Measurements from ENCODE around the gene TMEM209.

TMEM209 gene

GRCh38 chr7:130134106-130134636 lies 71.0 kb downstream of the TMEM209 start:
- peaks cover 22% of the 10 kb centered on the region for H3K36me3 ChIP-seq (ENCODE audit: low read depth)
- no peaks in the 10 kb centered on the region for H3K9me3 ChIP-seq (ENCODE audit: severe bottlenecking)
- no peaks in the 10 kb centered on the region for H3K4me1 ChIP-seq (ENCODE audit: insufficient read depth, poor library complexity, severe bottlenecking)
- DNase-seq (ENCODE audit: low spot score), result no peak
- H3K4me3 ChIP-seq (ENCODE audit: severe bottlenecking), result no peak overlapping the region
- ATAC-seq (ENCODE audit: low read depth), result no peak
- no peaks in the 10 kb centered on the region for H3K27me3 ChIP-seq (ENCODE audit: insufficient read depth, poor library complexity, severe bottlenecking)
- H3K27ac ChIP-seq (ENCODE audit: poor library complexity, severe bottlenecking), result no peak overlapping the region
- no peak for TF ChIP-seq CTCF (IDR thresholded peaks at IDR 0.05; ENCODE audit: poor library complexity, severe bottlenecking)

DNA sequence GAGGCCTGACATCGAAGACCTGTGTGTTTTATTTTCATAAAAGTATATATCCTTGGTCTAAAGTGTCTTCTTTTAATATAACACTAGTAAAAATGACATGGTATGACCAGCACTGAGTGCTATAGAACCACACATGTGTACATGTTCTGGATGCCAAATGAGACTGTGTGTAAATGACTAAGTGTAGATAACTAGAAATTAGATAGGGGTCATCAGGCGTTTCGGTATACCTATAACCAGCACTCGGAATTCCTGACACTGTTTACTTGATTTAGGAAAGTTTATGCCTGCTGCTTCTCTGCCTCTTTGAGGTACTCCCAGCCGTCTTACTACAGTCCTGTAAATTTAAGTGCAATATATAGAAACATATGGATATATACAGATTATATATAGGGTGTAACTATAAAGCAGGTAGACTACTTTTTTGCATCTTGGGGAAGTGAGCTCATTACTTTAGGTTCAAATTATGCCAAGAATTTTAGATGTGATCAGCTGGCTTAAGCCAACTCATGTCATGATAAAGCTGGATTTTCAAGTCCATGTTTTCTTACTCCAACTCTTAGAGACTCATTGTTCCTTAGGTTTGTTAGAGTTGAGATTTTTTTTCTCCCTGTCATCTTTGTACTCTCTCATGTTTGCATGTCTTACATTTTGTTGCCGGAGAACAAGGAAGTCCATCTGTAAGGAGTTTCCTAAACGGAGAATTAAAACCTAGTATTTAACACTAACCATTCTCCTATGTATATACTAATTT lies 72.0 kb downstream of the TMEM209 start:
- H3K27ac ChIP-seq (ENCODE audit: poor library complexity, severe bottlenecking), result no peak overlapping the region
- no peak for TF ChIP-seq CTCF (IDR thresholded peaks at IDR 0.05; ENCODE audit: poor library complexity, severe bottlenecking)
- no peaks in the 10 kb centered on the region for H3K9me3 ChIP-seq (ENCODE audit: severe bottlenecking)
- H3K27me3 ChIP-seq (ENCODE audit: insufficient read depth, poor library complexity, severe bottlenecking), result no peaks in the 10 kb centered on the region
- ATAC-seq (ENCODE audit: low read depth) (no peak), DNase-seq (ENCODE audit: low spot score) (no peak)
- peaks cover 27% of the 10 kb centered on the region for H3K36me3 ChIP-seq (ENCODE audit: low read depth)
- no peak overlapping the region for H3K4me3 ChIP-seq (ENCODE audit: severe bottlenecking)
- no peaks in the 10 kb centered on the region for H3K4me1 ChIP-seq (ENCODE audit: insufficient read depth, poor library complexity, severe bottlenecking)

GRCh38 chr7:130131964-130132875 lies 73.0 kb downstream of the TMEM209 start:
- Histone ChIP-seq H3K27ac (ENCODE audit: poor library complexity, severe bottlenecking) (no peak overlapping the region), H3K4me3 (ENCODE audit: severe bottlenecking) (no peak overlapping the region), H3K4me1 (ENCODE audit: insufficient read depth, poor library complexity, severe bottlenecking) (no peaks in the 10 kb centered on the region), H3K27me3 (ENCODE audit: insufficient read depth, poor library complexity, severe bottlenecking) (no peaks in the 10 kb centered on the region), H3K36me3 (ENCODE audit: low read depth) (peaks cover 34% of the 10 kb centered on the region), H3K9me3 (ENCODE audit: severe bottlenecking) (no peaks in the 10 kb centered on the region)
- no peak for ATAC-seq (ENCODE audit: low read depth)
- TF ChIP-seq CTCF (IDR thresholded peaks at IDR 0.05; ENCODE audit: poor library complexity, severe bottlenecking), result no peak
- DNase-seq (ENCODE audit: low spot score), result no peak

GRCh38 chr7:130131191-130131834 lies 73.9 kb downstream of the TMEM209 start:
- Histone ChIP-seq H3K4me3 (ENCODE audit: severe bottlenecking) (no peak overlapping the region), H3K36me3 (ENCODE audit: low read depth) (peaks cover 39% of the 10 kb centered on the region), H3K27me3 (ENCODE audit: insufficient read depth, poor library complexity, severe bottlenecking) (no peaks in the 10 kb centered on the region), H3K4me1 (ENCODE audit: insufficient read depth, poor library complexity, severe bottlenecking) (no peaks in the 10 kb centered on the region), H3K27ac (ENCODE audit: poor library complexity, severe bottlenecking) (no peak overlapping the region), H3K9me3 (ENCODE audit: severe bottlenecking) (no peaks in the 10 kb centered on the region)
- DNase-seq (ENCODE audit: low spot score) (no peak), ATAC-seq (ENCODE audit: low read depth) (no peak)
- TF ChIP-seq CTCF (IDR thresholded peaks at IDR 0.05; ENCODE audit: poor library complexity, severe bottlenecking), result no peak

Data from RWPE2 (cell line).